Glutamatergic neuron (in vitro differentiated cells): ENCODE data around the gene OR14I1. TPM values are rescaled to one million over a fixed set of nuclear protein-coding genes. Genes with fewer than 3 reads are reported as not detected.
"Not testable (repeated sequence)": the region's sequence is repeated elsewhere in the genome, so short reads cannot be mapped to it uniquely, and the experiment has no call there.

ENCODE experiments used
- DNase-seq: peaks from one replicate; pipeline ENCODE4 v3.0.0; 2022
- H3K27ac Mint-ChIP-seq: one replicate; pipeline ENCODE4 v1.8.0; 2020; ENCODE audit warnings: mild to moderate bottlenecking, mixed read lengths, inconsistent platforms; ENCODE audit not compliant: unreplicated experiment
- H3K27me3 Mint-ChIP-seq: one replicate; pipeline ENCODE4 v1.8.0; 2020; ENCODE audit warnings: mild to moderate bottlenecking, moderate library complexity, mixed read lengths, inconsistent platforms; ENCODE audit not compliant: unreplicated experiment
- H3K36me3 Mint-ChIP-seq: one replicate; pipeline ENCODE4 v1.8.0; 2020; ENCODE audit warnings: mild to moderate bottlenecking, mixed read lengths, inconsistent platforms; ENCODE audit not compliant: unreplicated experiment
- H3K4me1 Mint-ChIP-seq: one replicate; pipeline ENCODE4 v1.8.0; 2020; ENCODE audit warnings: mild to moderate bottlenecking, low read depth, mixed read lengths, inconsistent platforms; ENCODE audit not compliant: unreplicated experiment
- H3K4me3 Mint-ChIP-seq: one replicate; pipeline ENCODE4 v1.8.0; 2020; ENCODE audit warnings: mild to moderate bottlenecking, mixed read lengths, inconsistent platforms; ENCODE audit not compliant: unreplicated experiment
- H3K9me3 Mint-ChIP-seq: one replicate; pipeline ENCODE4 v1.8.0; 2020; ENCODE audit warnings: mild to moderate bottlenecking, moderate library complexity, mixed read lengths, inconsistent platforms; ENCODE audit not compliant: unreplicated experiment
- total RNA-seq: library from RNA; stranded (reverse); fragmentation: NEBNext Ultra II Directional; extraction: Animal tissue kit (Norgen Biotek cat#: 25700); gene quantifications from one replicate; pipeline ENCODE4 v1.2.1, GENCODE V29; 2021; ENCODE audit not compliant: unreplicated experiment

Gene OR14I1
- total RNA-seq, 1 donor from 2014 or later: not detected

DNA sequence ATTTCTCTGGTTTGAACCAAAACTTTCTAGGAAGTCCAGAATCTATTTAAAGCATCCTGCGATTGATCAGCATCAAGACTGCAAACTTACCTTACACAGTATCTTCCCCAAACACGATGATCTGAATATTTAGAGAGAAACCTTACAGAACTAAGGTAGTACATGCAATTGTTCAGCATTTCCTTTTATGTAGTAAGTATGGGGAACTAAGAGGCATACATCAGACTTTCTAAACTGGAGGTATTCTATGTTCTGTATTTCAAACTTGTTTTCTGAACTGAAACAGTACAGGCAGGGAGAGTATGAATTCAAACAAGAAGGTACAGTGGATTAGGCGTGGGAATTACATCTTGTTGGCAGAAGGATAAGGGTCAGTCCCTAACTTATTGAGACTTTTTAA, 47.2 kb downstream of the OR14I1 start, which contains the start of gene OR2T27:
Gene OR2T27, minus strand, starts transcription at position 175 of the 400 bp plus-strand sequence. CDS start 4,644 bp downstream, outside the sequence.
- H3K27ac Mint-ChIP-seq, H3K36me3 Mint-ChIP-seq, DNase-seq, H3K4me1 Mint-ChIP-seq, H3K9me3 Mint-ChIP-seq, H3K27me3 Mint-ChIP-seq, H3K4me3 Mint-ChIP-seq: not testable (repeated sequence)

Other genes with a start within 250 kb of the OR14I1 start
- gene OR2T3, start 229.4 kb downstream of the OR14I1 start, total RNA-seq: not detected
- gene OR2T5, start 214.2 kb downstream of the OR14I1 start, total RNA-seq: not detected
- gene OR2G6, start 194.7 kb downstream of the OR14I1 start, total RNA-seq: not detected
- gene OR2T29, start 140.0 kb downstream of the OR14I1 start, total RNA-seq: not detected
- not detected for gene OR2T34, start 128.0 kb downstream of the OR14I1 start, total RNA-seq
- gene OR2T10, start 105.1 kb downstream of the OR14I1 start, total RNA-seq: not detected
- gene OR2T11, start 67.7 kb downstream of the OR14I1 start, total RNA-seq: not detected
- not detected for gene OR2T35, start 57.5 kb downstream of the OR14I1 start, total RNA-seq
- gene OR2T27, start 47.2 kb downstream of the OR14I1 start, total RNA-seq: not detected
- not detected for gene LYPD8, start 53.0 kb upstream of the OR14I1 start, total RNA-seq
- 74.0 TPM for gene SH3BP5L, start 123.1 kb upstream of the OR14I1 start, total RNA-seq
- gene ZNF672, start 135.5 kb upstream of the OR14I1 start, total RNA-seq: 30.5 TPM
- gene ZNF692, start 156.3 kb upstream of the OR14I1 start, total RNA-seq: 60.2 TPM
- 11.5 TPM for gene PGBD2, start 203.5 kb upstream of the OR14I1 start, total RNA-seq